HFF-Myc (cell line): ENCODE measurements around the gene SHMT2.

Source experiments
- DNase-seq: peaks from one replicate; pipeline ENCODE4 v3.0.0-alpha.2; 2011; ENCODE audit warnings: low read depth; ENCODE audit errors: extremely low read depth
- H3K4me3 ChIP-seq: replicated peaks from 2 replicates; pipeline ENCODE4 v1.5.1; 2011; ENCODE audit warnings: low read depth, mild to moderate bottlenecking, control low read depth, low read length
- CTCF ChIP-seq: IDR thresholded peaks from 2 replicates; pipeline ENCODE4 v1.5.1; 2012; ENCODE audit warnings: mild to moderate bottlenecking, low read depth, low read length, control low read depth; ENCODE audit errors: missing control alignments

SHMT2 gene

GRCh38 chr12:57191410-57191809 lies 38.1 kb upstream of the SHMT2 start:
- TF ChIP-seq CTCF = no peak
- no peak for DNase-seq
- no peak overlapping the region for H3K4me3 ChIP-seq

DNA sequence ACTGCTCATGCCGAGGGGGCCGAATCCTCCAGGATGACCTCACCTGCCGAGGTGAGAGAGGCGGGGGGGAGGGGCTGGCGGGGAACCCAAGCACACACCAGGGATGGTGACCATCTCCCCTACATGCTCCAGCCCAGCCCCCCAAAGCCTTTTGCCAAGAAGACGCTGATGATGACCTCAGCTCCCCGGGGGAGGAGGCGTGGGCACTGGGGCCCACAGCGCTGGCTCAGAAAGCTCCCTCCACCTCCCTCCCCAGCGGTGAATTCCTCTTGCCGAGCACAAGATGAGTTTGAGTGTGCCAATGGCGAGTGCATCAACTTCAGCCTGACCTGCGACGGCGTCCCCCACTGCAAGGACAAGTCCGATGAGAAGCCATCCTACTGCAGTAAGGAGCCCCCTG lies 36.6 kb upstream of the SHMT2 start:
- no peak overlapping the region for H3K4me3 ChIP-seq
- TF ChIP-seq CTCF = no peak
- DNase-seq = no peak

GRCh38 chr12:57193706-57194245 lies 35.7 kb upstream of the SHMT2 start:
- no peak for TF ChIP-seq CTCF
- DNase-seq = no peak
- no peak overlapping the region for H3K4me3 ChIP-seq

GRCh38 chr12:57194253-57194652 lies 35.3 kb upstream of the SHMT2 start:
- DNase-seq = no peak
- TF ChIP-seq CTCF = no peak
- H3K4me3 ChIP-seq = no peak overlapping the region

- TF ChIP-seq CTCF = no peak
- H3K4me3 ChIP-seq = no peak overlapping the region
- no peak for DNase-seq
These were observed 34.3 kb upstream of the SHMT2 start for GRCh38 chr12:57195186-57195585.

DNA sequence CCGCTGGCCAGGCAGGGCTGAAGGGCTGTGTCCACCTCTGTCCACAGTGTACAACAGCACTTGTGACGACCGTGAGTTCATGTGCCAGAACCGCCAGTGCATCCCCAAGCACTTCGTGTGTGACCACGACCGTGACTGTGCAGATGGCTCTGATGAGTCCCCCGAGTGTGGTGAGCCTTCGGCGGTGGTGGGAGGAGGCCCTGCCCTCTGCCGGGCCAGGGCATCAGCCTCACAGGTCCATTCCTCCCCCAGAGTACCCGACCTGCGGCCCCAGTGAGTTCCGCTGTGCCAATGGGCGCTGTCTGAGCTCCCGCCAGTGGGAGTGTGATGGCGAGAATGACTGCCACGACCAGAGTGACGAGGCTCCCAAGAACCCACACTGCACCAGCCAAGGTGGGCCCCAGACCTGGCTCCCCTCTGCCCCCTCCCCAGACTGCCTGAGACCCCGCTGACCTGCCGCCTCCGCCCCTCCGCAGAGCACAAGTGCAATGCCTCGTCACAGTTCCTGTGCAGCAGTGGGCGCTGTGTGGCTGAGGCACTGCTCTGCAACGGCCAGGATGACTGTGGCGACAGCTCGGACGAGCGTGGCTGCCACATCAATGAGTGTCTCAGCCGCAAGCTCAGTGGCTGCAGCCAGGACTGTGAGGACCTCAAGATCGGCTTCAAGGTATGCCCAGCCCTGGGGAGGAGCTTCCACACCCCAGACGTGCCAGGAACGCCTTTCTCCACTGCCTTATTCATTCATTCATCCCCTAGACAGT lies 33.7 kb upstream of the SHMT2 start:
- TF ChIP-seq CTCF = no peak
- no peak for DNase-seq
- H3K4me3 ChIP-seq = no peak overlapping the region
